Stimulated activated CD8-positive, alpha-beta memory T cell treated with anti-CD3 and anti-CD28 coated beads, Interleukin-4, amount 100 ng/mL, for 48 hours (primary cell): ENCODE data around the gene UBASH3B.
"Not testable (repeated sequence)": the region's sequence is repeated elsewhere in the genome, so short reads cannot be mapped to it uniquely, and the experiment has no call there.

Experiments used
- DNase-seq: peaks from one replicate; pipeline ENCODE4 v3.0.0-alpha.2; 2020

Gene UBASH3B

DNA sequence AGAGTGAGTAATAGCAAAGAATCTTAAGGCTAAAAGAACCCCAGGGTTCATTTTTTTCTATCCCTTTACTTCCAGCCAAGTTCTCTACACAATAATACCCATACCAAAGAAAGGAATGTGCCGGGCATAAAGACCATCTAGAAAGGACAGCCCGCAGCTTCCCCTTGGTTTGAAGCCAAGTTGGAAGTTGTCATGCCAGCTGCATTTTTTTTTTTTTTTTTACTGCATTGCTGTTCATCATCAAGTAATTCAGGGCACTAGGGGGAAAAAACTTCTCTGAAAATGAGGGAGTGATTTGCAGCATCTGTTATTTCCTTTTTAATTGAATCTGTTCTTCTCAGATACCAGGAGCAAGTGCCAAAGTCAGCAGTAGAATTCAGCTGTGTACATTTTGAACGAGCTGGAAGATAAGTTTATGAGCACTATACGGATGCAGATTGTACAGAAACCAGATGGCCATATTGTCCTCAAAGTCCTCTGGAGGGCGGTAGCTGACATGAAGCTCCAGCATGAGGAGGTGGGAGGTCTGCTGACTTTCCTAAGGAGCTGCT is 56.4 kb downstream of the UBASH3B start:
- no peak for DNase-seq

DNA sequence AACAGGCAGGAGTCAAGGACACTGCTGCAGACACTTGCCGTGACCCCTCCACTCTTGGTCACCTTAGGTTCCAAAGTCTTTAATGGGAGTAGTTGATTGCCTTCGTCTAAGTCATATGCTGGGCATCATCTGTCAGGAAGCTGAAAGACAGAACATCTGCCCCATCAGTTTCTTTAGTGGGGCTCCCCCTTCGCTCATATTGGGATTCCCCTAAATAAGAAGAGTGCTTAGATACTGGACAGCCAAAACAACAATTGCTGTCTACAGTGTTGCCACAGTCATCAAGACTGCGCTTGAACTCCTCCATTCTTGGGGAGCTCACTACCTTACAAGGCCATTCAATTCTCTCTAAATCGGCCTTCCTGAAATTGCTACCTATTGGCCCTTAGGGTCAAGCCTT is 58.5 kb downstream of the UBASH3B start:
- no peak for DNase-seq

DNA sequence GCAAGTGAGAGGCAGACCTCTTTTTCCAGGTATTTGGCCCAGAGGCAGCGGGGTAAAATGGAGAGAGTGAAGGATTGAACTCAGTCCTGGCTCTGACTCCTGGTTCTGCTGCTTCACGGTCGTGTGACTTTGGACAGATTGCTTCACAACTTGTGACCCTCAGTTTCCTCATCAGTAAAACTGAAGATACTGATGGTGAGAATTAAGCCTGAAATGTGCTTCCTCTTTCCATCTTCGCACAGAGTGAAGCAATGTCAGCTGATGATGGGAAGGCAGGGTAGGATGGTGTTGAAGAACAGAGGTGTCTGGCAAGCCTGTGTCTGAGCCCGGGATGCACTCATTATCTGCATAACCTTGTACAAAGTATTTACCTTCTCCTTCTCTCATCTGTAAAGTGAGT is 59.0 kb downstream of the UBASH3B start:
- DNase-seq, result no peak

DNA sequence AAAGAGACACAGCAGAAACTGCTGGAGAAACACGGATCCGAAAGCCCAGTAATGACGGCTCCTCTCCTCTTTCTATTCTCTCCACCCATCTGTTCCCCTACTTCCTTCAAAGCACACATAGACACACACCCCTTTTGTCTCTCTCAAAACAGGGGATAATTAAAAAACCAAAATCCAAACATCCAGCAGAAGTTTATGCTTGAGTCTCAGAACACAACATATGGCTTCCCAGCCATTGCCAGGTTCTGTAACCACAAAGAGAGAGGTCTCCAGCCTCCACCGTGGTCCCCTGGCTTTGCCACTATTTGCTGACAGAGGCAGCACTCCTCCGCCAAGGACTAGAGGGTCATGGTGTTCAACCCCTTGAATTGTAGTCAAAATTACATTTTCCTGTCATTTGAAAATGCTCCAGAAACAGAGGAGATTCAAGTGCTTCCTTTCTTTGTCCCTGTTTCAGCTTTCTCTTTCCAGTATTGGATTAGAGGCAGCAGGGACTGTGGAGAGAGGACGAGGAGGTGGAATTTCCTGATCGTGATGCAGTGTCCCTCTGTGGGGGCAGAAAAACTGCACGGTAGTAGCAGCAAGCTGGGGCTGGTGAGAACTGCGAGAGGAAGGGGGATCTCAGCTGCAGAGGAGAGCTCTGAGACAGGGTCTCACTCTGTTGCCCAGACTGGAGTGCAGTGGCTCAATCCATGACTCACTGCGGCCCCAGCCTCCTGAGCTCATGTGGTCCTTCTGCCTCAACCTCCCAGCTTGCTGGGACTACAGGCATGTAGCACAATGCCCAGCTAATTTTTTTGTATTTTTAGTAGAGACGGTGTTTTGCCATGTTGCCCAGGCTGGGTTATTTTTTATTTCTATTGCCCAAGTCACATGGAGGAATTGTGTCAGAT is 60.3 kb downstream of the UBASH3B start:
- DNase-seq, result no peak

DNA sequence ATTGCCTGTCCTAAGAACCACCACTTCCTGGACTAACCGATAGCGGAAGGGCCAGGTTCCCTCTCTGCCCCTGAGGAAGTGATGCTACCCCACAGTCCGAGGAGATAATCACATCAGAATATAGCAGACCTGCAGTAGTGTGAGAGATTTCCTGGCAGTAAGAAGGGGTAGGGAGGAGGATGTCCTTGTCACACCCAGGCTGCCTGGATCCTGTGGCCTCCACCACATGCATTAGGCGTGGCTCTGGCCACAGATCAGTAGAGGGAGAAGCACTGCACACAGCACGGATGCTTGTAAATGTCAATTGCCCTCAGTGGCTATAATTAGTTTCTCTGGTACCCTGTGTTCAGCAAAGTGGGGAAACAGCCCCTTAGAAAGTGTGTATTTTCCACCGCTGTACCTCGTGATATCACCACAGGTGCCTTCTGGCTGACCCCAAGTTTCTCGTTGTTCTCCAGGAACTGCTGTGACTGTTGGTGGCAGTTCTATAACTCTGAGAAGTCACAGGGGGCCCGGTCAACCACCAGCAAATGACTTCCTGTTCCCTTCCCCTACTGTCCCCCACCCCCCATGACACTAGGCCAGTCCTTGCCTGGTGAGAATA is 61.8 kb downstream of the UBASH3B start:
- peak; percentile 67 for DNase-seq

DNA sequence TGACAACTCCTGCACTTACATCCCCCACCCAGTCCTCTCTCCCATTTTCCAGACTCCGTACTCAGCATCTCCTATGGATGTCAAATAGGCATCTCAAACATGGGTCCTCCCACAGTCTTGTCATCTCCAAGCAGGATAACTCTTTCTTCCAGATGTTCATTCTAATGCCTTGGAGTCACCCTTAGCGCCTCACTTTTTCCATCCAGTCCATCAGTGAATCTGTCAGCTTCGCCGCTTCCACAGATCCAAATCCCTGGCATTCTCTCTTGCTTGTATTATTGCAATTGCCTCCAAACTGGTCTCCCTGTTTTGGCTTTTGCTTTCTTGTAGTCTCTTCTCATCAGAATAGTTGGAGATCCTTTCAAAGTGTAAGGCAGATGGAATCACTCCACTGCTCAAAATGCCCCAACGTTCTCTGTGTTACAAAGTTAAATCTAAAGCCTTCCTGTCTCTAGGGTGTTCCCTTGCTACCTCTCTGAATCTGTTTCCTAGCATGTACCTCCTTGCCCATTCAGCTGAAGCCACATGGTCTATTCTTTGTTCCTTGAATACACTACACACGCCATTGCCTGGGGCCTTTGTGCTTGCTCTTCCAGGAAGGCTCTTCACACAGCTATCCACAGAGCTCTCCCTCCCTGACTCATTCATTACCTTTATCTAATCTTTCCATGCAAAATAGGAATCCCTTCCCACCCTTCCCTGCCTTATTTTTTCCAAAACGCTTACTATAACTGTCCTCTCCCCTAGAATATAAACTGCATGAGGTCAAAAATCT is 64.8 kb downstream of the UBASH3B start:
- no peak for DNase-seq

DNA sequence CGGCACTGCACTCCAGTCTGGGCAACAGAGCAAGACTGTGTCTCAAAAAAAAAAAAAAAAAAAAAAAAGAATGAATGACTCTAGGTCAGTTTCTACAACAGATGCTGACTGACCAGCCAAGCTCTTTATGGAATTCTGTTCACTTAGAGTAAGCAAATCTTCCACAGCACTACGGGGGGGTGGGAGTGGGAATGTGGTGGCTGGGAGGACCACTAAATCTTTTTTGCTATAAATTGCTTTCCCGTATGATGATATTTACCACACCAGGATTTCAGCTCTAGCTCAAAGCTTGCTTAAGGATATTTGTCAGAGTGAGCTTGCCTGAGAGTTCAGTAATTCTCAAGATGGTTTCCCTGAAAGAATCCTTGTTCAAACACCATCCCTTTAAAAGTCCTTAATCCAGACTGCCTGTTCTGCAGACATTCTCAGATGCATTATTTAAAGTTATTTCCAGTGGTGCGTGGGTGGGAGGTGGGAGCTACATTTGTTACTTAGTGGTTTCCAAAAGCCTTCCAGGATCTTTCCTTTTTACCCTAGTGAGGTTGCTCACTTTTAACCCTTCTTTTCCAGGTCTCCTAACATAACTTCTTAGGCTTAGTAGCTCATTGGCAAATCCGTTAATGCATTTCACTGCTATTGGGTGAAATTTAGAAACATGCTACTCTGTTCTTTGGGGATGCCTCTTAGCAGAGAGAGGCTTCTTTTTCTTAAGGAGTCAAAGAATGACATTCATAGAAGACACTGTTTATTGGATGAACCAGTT is 65.9 kb downstream of the UBASH3B start:
- no peak for DNase-seq

DNA sequence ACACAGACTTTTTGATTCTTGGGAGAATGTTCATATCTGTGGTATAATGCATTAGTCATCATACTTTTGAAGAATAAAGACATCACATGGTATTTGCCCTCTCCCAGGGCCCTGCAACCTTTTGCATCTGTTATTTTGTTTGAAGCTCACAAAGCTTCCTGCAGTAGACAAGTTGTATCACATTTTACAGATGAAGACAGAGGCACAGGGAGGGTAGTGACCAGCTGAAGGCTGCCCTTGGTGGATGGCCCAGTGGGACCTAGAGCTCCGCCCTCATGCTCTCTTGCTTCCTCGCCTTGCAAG is 66.4 kb downstream of the UBASH3B start:
- DNase-seq, result no peak

DNA sequence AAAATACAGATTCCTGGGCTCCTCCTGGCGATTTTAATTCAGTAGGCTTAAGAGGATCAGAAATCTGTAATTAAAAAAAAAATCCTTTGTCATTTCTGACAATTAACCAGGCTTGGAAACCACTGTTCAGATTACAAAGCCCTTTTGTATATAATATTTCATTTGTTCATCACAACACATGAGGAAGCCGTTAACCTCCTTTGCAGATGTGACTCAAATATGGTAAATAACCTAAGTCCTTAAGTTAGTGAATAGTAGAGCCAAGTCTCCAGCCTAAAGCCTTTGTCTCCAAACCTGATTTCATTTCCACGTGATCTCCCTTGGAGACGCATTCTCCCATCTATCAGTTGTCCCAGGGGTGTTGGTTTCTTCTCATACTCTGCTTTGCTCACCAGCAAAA is 67.6 kb downstream of the UBASH3B start:
- no peak for DNase-seq

DNA sequence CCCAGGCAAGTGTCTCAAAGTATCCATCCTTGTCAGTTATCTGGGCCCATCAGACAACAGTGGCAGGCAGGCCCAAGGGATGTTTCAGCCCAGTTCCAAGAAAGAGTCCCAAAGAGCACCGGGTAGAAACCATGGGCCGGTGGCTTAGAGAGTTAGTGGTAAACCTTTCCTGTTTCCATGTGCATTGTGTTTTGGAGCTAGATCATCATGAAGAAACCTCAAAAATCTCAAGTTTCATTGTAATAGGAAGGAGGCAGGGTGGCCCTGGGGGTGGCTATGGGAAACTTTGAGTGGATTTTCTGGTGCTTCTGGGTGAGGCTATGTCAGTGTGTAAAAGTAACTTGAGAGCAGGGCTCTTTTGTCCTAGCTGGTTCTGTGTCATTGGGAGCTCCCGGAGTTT is 68.1 kb downstream of the UBASH3B start:
- peak; percentile 66 for DNase-seq

DNA sequence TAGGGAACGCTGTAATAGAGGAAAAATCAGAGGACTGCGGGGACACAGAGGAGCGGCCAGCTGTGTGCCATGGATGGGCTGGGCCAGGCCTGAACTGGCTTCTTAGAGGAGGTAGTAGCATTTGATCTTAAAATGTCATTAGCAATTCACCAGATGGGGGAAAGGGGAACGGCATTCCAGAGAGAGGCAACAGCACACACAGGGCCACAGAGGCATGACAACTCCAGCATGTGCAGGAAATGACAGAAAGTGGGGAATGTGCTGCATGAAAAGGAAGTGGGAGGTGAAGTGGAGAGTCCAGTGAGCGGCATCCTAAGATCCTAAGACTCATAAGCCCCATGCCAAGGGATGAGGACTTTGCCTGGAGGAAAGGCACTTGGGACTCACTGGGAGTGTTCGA is 69.0 kb downstream of the UBASH3B start:
- no peak for DNase-seq

DNA sequence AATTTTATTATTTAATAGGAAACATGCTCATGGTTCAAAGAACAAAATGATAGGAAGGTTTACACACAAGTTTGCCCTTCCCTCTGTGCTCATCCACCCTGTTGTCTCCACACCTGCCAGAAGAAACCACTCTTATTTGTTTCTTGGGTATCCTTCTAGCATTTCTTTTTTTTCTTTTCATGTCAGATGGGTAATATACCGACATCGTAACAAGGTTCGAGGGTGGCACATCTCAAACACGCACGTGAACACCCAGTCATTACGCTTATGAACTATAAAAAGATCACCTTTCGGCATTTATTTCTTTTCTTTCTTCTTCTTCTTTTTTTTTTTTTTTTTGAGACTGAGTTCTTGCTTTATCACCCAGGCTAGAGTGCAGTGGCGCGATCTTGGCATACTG is 70.5 kb downstream of the UBASH3B start:
- DNase-seq, result no peak

DNA sequence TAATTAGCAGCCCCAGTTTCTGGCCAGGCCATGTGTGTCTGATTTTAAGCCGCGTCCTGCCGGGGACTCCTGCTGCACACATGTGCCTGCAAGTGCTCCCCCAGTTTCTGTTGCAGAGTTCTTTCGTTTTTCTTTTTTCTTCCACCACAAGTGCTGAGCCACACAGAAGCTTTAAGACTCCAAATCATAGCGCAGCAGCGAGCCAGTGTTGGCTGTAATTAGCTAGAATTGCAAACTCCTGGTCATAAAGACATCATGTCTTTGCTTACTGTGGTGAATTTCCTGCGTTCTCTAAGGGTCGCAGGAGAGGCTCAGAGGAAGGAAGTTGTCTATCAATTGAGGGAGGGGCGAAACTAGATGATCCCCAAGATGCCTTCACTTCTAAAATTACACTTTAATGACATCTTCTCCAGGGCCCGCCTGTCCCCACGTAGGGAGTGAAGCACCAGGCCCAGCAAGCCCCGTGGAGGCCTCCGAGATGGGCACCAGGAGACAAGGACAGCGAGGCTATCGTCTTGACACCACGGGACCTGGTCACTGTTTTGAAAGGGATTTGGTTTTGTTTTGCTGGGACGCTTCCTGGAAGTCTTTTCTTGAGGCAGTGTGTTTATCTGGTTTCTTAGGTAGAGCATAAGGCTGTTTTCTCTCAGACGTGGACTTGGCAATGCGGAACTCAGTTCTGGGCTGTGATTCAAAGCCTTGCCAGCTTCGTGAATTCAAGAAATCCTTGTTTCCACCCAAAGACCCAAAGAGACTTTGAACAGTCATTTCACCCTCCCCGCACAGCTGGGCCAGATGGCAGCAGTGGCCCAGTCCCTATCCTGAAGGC is 71.8 kb downstream of the UBASH3B start:
- DNase-seq, result peak; percentile 56

DNA sequence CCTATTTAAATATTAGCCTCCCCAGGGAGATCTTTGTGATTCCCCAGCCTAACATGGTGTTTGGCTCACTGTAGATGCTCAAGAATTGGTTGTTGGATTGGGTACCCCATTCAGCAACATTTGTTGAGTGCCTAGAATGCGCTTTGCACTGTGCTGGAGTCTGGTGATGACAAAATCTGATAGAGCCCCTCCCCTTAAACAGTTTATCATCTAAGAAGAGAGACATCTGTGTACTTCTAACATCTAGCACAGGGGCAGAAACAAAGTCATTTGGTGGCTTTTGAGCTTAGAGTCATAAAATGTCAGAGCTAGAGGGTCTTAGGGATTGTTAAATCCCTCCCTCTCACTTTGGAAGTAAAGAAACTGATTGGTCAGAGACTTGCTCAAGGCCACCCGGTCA is 73.0 kb downstream of the UBASH3B start:
- no peak for DNase-seq

DNA sequence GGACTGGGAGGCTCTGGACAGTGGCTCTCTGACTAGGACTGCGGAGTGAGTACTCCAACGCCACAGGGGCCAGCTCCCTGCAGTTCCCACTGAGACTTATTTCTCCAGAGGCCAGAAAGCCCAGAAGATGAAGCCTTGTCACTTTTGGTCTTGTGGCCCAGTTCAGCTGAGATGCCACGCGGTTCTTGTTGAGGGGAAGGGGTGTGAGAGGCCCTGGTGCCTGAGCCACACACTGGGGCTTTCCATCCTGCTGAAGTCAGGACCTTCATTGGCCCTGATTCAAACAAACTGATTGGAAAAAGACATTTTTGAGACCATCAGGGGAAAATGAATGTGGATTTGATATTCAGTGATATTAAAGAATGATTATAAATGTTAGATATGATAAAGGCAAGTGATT is 73.6 kb downstream of the UBASH3B start:
- DNase-seq, result no peak

DNA sequence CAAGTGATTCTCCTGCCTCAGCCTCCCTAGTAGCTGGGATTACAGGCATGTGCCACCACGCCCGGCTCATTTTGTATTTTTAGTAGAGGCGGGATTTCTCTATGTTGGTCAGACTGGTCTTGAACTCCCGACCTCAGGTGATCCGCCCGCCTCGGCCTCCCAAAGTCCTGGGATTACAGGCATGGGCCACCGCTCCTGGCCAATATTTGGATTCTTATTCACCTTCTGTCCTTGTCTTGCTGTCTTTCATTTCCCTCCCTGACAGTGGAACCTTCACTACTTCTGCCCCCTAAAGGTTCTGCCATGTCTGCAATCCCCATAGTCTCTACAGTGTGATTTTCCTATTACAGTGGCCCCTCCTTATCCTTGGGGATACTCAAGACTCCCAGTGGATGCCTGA is 75.2 kb downstream of the UBASH3B start:
- DNase-seq, result not testable (repeated sequence)

DNA sequence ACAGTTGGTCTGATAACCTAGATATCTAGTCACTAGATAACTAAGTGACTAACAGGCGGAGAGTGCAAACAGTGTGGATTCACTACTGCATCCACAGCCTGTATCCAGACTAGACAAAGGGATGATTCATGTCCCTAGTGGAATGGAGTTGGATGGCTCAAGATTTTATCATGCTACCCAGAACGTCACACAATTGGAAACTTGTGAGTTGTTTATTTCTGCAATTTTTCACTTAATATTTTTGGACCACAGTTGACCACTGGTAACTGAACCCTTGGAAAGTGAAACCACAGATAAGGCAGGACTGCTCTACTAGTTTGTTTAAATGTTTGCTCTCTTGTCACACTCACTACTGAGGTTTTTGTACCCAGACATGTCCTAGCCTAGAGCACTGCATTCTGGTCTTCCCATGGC is 76.0 kb downstream of the UBASH3B start:
- DNase-seq, result no peak

DNA sequence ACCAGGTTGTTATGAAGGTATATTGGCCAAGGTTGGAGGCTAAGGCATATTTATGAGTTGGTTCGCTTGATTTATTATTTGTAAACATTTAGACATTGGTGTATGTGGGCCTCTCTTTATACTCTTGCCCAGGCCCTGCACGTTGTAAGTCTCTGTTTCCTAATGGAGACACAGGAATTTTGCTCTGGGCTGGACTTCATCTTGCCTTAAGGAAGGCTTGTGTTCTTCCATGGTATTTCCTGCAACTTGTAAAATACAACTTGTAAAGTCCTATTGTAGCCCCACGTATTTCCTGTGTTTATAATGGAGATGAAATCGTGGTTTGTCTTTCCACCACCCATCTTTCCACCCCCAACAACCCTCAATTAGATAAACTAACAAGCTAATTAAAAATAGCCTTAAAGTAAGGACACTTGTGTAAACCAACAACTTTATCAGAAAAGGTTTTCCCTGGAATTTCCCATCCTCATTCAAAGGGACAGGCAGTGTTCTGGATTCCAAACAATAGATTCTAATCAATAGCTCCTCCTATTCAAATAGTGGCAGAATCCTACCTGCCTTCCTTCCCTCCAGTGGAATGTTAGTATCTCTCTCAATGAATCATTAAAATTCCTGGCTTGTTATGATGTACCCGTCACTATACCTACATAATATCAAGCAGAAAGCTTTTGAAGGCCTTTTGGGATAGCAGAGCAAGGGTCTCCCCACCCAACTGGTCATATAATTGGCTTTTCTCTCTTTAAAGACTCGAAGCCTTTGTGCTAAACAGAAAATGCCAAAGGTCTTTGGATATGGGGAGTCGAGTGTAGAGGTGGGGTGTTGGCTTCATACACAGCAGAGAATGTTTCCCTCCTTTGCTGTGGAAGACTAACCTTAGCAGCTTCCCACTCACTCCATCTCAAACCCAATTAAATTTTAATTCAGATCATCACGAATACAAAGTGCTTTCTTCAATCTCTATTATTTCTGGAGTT is 77.1 kb downstream of the UBASH3B start:
- no peak for DNase-seq

DNA sequence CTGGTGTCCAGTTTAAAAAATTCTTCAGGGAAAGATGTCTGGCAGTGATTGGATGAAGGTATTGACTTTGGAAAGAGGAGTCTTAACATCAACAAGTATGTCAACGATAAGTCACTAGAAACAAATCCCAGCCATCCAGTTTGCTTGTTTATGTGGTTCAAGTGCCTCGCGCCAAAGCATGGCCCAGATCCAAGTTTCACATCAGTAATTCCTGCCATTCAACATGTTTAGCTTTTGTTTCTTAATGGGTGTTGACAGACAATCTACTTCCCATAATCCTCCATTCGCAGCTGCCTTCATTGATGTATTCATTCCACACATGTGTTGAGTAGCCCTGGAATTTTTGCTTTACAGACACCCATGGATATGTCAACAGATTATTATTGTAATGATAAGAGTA is 77.8 kb downstream of the UBASH3B start:
- no peak for DNase-seq

DNA sequence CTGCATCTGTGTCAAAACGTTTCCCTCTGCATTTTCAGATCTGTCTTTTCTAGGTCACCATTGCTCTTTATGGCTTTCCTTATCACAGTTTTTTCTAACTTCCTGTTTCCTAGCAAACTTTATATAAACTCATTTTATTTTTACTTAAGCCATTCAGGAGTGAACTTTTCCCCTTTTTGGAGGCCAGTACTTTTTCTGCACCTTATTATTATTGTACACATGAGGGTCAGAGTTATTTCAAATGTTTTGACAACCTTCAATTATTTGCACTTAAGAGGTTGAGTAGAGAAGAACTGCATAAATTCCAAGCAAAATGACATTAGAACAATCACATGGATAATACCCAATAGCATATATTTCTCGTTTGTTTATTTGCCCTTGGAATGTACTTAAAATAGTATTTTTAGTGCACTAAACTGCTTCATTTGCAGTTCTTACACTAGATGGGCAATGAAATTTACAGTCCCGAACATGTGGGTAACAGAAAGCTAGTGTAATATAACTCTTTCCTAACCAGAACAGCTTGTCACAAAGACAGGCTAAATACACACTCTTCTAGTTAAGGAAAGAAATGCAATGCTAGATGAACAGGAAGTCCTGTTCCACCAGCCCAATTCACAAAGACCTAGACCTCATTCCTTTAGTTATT is 79.5 kb downstream of the UBASH3B start:
- no peak for DNase-seq
